Colonic mucosa (tissue), 4 donors: Measurements from ENCODE around the gene DISC1. TPM values are rescaled to one million over a fixed set of nuclear protein-coding genes. Genes with fewer than 3 reads are reported as not detected.

Experiments used
- DNase-seq: peaks from one replicate; pipeline ENCODE4 v3.0.0-alpha.2; 2020
- H3K27ac ChIP-seq: fragments of 200-600 bp; one replicate; pipeline ENCODE4 v1.8.0; 2021
- H3K27me3 ChIP-seq: fragments of 200-600 bp; one replicate; pipeline ENCODE4 v1.8.0; 2021
- H3K36me3 ChIP-seq: fragments of 200-600 bp; one replicate; pipeline ENCODE4 v1.8.0; 2021
- H3K4me1 ChIP-seq: fragments of 200-600 bp; one replicate; pipeline ENCODE4 v1.8.0; 2021; ENCODE audit warnings: mild to moderate bottlenecking
- H3K4me3 ChIP-seq: fragments of 200-600 bp; one replicate; pipeline ENCODE4 v1.8.0; 2021
- H3K9ac ChIP-seq, 2 donors: one replicate each; pipeline ENCODE4 v1.7.0; 2013; ENCODE audit warnings: control low read depth in 2 of 2, low read depth in 2 of 2, low read length in 2 of 2
- H3K9me3 ChIP-seq: fragments of 200-600 bp; one replicate; pipeline ENCODE4 v1.8.0; 2021
- CTCF ChIP-seq: fragments of 200-600 bp; IDR thresholded peaks from one replicate; pipeline ENCODE4 v1.8.0; 2022; ENCODE audit warnings: antibody characterized with exemption, mild to moderate bottlenecking
- intact Hi-C: fragments of 100-400 bp; cut with DNase I; formaldehyde crosslinking; loops from one replicate; pipeline ENCODE4 v1.14.1; 2022
- total RNA-seq, 2 donors: library from RNA; stranded (reverse); fragmentation: NEBNext Ultra II Directional in 1 of 2; extraction: Animal tissue kit (Norgen Biotek cat#: 25700) in 1 of 2; gene quantifications; one replicate each; pipeline ENCODE4 v1.2.1, GENCODE V29; 2021
- donor health status: healthy.
- donor health status: DM: no; HTN: no; CAD: no.
- donor health status: DM: no; HTN: no; CAD: no.

Gene DISC1
- total RNA-seq, 2 donors from 2014 or later = 3.4 to 5.3 TPM

DNA sequence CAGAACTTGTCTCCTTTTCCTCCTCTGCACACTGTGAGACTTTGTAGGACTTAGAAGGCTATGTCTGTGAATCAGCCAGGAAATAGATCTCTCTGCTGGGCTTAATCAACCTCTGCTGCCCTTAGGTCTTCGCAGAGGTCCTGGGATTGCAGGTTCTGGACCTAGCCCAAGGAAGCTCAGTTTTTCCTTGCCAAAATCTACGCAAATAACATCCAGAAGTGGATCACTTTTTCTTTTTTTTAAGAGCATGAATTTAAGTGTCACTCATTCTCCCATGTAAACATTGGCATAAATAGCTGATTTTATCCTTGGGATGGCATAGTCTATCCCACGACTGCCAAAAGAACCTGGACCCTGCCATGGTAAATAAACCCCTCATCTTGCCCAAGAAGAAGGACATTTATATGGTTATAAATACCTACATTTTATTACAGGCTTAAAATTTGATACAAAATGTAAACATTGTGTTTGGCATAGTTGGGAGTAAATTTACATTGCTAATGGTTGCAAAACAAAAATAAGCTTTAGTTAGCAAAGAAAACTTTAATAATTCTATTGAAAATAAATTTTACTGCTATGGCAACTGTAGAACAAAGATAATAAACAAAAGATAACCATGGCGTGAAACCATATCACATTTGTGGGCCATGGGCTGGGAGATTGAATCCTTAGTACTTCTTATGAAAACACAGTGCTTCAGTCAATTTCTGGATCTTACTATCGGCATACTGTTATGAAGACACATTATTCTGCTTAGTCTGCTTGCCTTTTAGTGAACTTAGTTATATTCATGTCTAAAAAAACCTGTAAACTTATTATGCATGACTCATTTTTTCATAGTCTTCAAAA is 24.5 kb upstream of the DISC1 start:
- no peak for DNase-seq
- Histone ChIP-seq H3K9ac (no peak overlapping the region), H3K4me1 (no peaks in the 10 kb centered on the region), H3K27me3 (no peaks in the 10 kb centered on the region), H3K36me3 (no peaks in the 10 kb centered on the region), H3K9me3 (no peaks in the 10 kb centered on the region), H3K4me3 (no peak overlapping the region), H3K27ac (no peak overlapping the region)
- intact Hi-C loops = no loop called here
- TF ChIP-seq CTCF = no peak

DNA sequence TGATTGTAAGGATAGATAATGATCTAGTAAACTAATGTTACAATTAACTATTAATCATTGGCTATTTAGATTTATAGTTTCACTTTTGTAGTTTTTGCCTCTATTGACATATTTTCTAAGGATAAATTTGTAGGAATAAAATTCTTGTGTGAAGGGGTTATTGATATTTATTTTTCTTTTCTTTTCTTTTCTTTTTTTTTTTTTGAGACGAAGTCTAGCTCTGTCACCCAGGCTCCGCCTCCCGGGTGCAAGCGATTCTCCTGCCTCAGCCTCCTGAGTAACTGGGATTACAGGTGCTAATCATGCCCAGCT is 24.0 kb upstream of the DISC1 start:
- H3K27me3 ChIP-seq = no peaks in the 10 kb centered on the region
- DNase-seq = no peak
- H3K4me1 ChIP-seq = no peaks in the 10 kb centered on the region
- TF ChIP-seq CTCF = no peak
- no peak overlapping the region for H3K9ac ChIP-seq
- H3K27ac ChIP-seq = no peak overlapping the region
- H3K9me3 ChIP-seq = no peaks in the 10 kb centered on the region
- intact Hi-C loops = no loop called here
- no peak overlapping the region for H3K4me3 ChIP-seq
- no peaks in the 10 kb centered on the region for H3K36me3 ChIP-seq

GRCh38 chr1:231603598-231604275 is 22.9 kb upstream of the DISC1 start:
- H3K27ac ChIP-seq = no peak overlapping the region
- intact Hi-C loops = no loop called here
- no peaks in the 10 kb centered on the region for H3K27me3 ChIP-seq
- H3K9ac ChIP-seq = peak overlapping the region in 1 of 2 donors; percentile 62
- no peaks in the 10 kb centered on the region for H3K4me1 ChIP-seq
- H3K9me3 ChIP-seq = no peaks in the 10 kb centered on the region
- DNase-seq = peak; percentile 59
- no peaks in the 10 kb centered on the region for H3K36me3 ChIP-seq
- peak overlapping the region; percentile 35 for H3K4me3 ChIP-seq
- TF ChIP-seq CTCF = peak; percentile 85

DNA sequence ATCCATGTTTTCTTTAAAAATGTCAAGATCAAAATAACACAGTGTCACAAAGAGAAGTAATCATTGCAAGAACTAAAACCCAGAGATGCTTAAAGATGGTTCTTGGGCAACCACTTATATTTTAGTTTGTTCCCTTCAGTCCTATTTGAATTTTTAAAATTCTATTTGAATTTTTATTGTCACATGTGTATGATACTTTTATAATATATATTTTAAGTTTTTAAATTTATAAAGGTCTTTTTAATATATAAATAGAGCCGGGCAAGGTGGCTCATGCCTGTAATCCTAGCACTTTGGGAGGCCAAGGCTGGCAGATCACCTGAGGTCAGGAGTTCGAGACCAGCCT is 22.3 kb upstream of the DISC1 start:
- H3K4me1 ChIP-seq = no peaks in the 10 kb centered on the region
- no peaks in the 10 kb centered on the region for H3K9me3 ChIP-seq
- no peak overlapping the region for H3K4me3 ChIP-seq
- H3K9ac ChIP-seq = no peak overlapping the region
- H3K27ac ChIP-seq = no peak overlapping the region
- DNase-seq = no peak
- intact Hi-C loops = no loop called here
- no peaks in the 10 kb centered on the region for H3K36me3 ChIP-seq
- TF ChIP-seq CTCF = no peak
- no peaks in the 10 kb centered on the region for H3K27me3 ChIP-seq

DNA sequence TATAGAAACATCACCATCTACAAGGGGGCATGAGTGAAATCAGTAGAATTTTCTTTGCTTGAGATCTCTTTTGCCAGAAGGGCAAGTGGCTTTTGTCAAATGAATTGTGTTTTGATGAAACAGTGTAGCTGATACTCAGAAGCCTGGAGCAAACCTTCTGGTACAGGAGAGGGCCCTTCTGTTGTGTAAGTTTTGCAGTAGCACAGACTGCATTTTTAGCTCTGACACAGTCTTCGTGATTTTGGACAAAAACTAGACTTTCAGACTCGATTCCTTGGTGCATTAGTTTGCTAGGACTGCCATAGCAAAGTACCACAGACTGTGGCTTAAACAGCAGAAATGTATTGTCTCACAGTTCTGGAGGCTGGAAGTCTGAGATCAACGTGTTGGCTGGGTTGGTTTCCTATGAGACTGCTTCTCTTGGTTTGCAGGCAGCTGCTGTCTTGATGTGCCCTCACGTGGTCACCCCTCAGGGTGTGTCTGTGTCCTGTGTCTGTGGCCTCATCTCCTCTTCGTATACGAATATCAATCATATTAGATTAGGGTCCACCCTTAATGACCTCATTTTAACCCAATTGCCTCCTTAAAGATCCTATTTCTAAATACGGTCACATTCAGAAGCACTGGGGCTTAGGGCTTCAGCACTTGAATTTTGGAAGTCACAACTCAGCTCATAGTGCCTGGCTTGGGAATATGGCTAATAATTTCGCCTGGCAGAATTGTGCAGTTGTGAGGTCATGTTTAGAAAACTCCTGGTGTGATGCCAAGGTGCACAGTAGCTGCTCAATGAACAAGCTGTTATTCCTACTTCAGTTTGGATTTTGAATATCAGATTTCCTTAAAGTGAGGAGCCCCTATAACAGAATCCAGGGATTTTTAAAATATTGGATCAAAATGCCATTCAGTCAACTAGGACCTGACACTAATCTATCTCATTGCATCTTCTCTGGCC is 21.2 kb upstream of the DISC1 start:
- H3K9ac ChIP-seq = no peak overlapping the region
- H3K4me1 ChIP-seq = no peaks in the 10 kb centered on the region
- DNase-seq = no peak
- no peak overlapping the region for H3K4me3 ChIP-seq
- no peaks in the 10 kb centered on the region for H3K36me3 ChIP-seq
- no peaks in the 10 kb centered on the region for H3K27me3 ChIP-seq
- TF ChIP-seq CTCF = no peak
- intact Hi-C loops = no loop called here
- H3K27ac ChIP-seq = no peak overlapping the region
- H3K9me3 ChIP-seq = no peaks in the 10 kb centered on the region
